GM18508 (cell line): Measurements from ENCODE around the gene TDRD7.

Source experiments
- ATAC-seq: cut with Tn5 transposase; IDR thresholded peaks from one replicate; pipeline ENCODE4 v1.9.1; 2021; ENCODE audit warnings: moderate number of reproducible peaks; ENCODE audit not compliant: insufficient read depth, unreplicated experiment

TDRD7 gene

GRCh38 chr9:97387504-97387886 is 24.4 kb upstream of the TDRD7 start:
- no peak for ATAC-seq

- ATAC-seq, result no peak
These were observed 23.8 kb upstream of the TDRD7 start for GRCh38 chr9:97387936-97388684.

GRCh38 chr9:97388721-97389238 is 23.1 kb upstream of the TDRD7 start:
- peak; percentile 83 for ATAC-seq

- no peak for ATAC-seq
These were observed 22.6 kb upstream of the TDRD7 start for GRCh38 chr9:97389249-97389648.

- no peak for ATAC-seq
These were observed 21.0 kb upstream of the TDRD7 start for GRCh38 chr9:97390791-97391406.

GRCh38 chr9:97394881-97395280 is 17.0 kb upstream of the TDRD7 start:
- no peak for ATAC-seq

GRCh38 chr9:97395745-97396144 is 16.2 kb upstream of the TDRD7 start:
- ATAC-seq, result no peak

- no peak for ATAC-seq
These were observed 15.6 kb upstream of the TDRD7 start for GRCh38 chr9:97396256-97396655.

- peak; percentile 57 for ATAC-seq
These were observed 14.7 kb upstream of the TDRD7 start for GRCh38 chr9:97397220-97397619.

- ATAC-seq, result no peak
These were observed 12.7 kb upstream of the TDRD7 start for GRCh38 chr9:97398999-97399758.

- ATAC-seq, result no peak
These were observed 8.1 kb upstream of the TDRD7 start for GRCh38 chr9:97403746-97404316.

GRCh38 chr9:97405551-97405950 is 6.3 kb upstream of the TDRD7 start:
- ATAC-seq, result no peak

GRCh38 chr9:97406620-97407177 is 5.2 kb upstream of the TDRD7 start:
- ATAC-seq, result no peak

- no peak for ATAC-seq
These were observed 3.3 kb upstream of the TDRD7 start for GRCh38 chr9:97408562-97408961.

- peak; percentile 8 for ATAC-seq
These were observed 482 bp upstream of the TDRD7 start for GRCh38 chr9:97411440-97411788.

- peak; percentile 30 for ATAC-seq
These were observed 910 bp downstream of the TDRD7 start for GRCh38 chr9:97412626-97413385.

GRCh38 chr9:97413462-97413861 is 1.6 kb downstream of the TDRD7 start:
- no peak for ATAC-seq

- ATAC-seq, result no peak
These were observed 3.2 kb downstream of the TDRD7 start for GRCh38 chr9:97415146-97415545.

- no peak for ATAC-seq
These were observed 7.0 kb downstream of the TDRD7 start for GRCh38 chr9:97418880-97419279.

GRCh38 chr9:97419309-97419867 is 7.5 kb downstream of the TDRD7 start:
- ATAC-seq, result no peak
